ENCODE data around the gene SGCB. TPM values are rescaled to one million over a fixed set of nuclear protein-coding genes. Genes with fewer than 3 reads are reported as not detected.

The SGCB gene
- total and polyA plus RNA-seq, 10 donors = 2.3 to 21.2 (median 15.6) TPM

DNA sequence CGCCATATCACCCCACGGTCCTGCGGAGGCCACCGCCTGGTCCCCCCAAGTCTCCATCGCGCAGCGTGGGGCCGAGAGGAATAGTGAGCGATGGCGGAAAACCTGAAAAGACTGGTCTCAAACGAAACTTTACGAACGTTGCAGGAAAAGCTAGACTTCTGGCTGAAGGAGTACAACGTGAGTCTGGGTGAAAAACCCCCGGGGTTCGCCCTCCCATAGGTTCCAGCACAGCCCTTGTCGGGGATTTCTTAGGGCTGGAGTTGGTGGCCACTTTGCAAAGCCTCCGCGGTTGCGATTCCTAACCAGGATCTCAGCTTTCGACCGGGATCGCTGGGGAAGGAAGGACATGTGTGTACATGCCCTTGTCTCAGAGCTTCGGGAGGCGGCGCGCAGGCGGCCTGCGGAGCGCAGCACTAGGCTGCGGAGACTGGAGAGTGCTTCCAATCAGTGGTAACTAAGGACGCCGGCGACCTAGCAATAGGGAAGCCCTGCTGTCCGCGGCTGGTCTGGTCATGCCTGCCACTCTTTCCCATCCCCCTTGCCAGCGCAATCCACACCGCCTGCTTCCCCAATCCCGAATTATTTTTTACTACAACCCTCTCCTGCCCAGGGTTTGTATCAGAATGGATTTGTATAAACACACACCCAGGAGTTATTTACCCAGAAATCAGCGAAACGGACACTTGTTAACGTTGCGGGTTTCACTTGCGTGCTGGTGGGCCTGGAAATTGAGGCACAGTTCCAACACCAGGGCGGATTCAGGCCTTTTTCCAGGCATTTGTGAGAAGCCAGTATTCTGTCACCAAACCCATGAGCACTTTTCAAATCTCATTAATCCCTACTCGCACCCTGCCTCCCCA is 13.7 kb upstream of the SGCB start:
- intact Hi-C loops (cut with DNase I; ENCODE audit: low total_unique reads) = no loop called here
- peak overlapping the region; percentile 30 to 66 (median 52) for H3K4me3 ChIP-seq
- H3K27ac ChIP-seq = peak overlapping the region in 4 of 8 donors; percentile 5 to 57 (median 46)
- TF ChIP-seq POLR2A (IDR thresholded peaks at IDR 0.05) (no peak), POLR2AphosphoS5 (IDR thresholded peaks at IDR 0.05) (peak in 1 of 3 donors; percentile 62)
- H3K27me3 ChIP-seq (replicated peaks in 1 of 7) = peaks cover 0 to 82% (median 22%) of the 10 kb centered on the region in 7 donors
- WGBS, 5 donors = 3 to 6% (median 4%) methylated on average over 35 to 46 of the region's 46 CpGs
- no peaks in the 10 kb centered on the region for H3K36me3 ChIP-seq
- peaks cover 4 to 23% (median 21%) of the 10 kb centered on the region in 6 donors for H3K4me1 ChIP-seq
- peak; percentile 80 for DNase-seq
- H3K9me3 ChIP-seq = no peaks in the 10 kb centered on the region

DNA sequence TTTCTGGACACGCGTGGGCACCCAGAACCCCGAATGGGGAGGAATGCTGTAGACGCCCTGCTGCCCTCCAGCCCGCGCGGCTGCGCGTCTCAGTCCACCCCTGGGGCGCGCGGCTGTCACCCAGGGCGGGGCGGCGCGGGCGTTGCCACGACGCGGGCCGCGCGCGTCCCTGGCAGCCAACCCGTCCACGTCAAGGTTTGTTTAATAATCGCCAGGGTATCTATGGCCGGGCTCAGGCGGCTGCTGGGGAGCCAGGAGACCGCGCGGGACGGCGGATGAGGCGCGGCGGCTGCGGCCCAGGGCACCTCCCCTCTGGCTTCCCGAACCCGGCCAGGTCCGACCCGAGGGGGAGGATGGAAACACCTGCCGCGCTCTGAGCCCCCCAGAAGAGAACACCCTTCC is 13.1 kb upstream of the SGCB start, which contains the start of gene SPATA18:
Gene SPATA18 (plus strand): TSS at position 92 of the 402 bp plus-strand sequence. CDS start 401 bp downstream, outside the sequence.
- no peaks in the 10 kb centered on the region for H3K9me3 ChIP-seq
- H3K4me1 ChIP-seq = peaks cover 4 to 23% (median 21%) of the 10 kb centered on the region in 6 donors
- H3K27ac ChIP-seq = peak within 1 kb of the TSS in 4 of 8 donors; percentile 5 to 57 (median 46)
- intact Hi-C loops (cut with DNase I; ENCODE audit: low total_unique reads) = no loop called here
- WGBS, 5 donors = 0 to 7% (median 2%) methylated on average over 3 to 44 of the region's 44 CpGs
- H3K27me3 ChIP-seq (replicated peaks in 1 of 7) = peaks cover 0 to 83% (median 23%) of the 10 kb centered on the region in 7 donors
- H3K4me3 ChIP-seq = peak within 1 kb of the TSS; percentile 30 to 66 (median 52)
- H3K36me3 ChIP-seq = no peaks in the 10 kb centered on the region
- peak; percentile 64 for DNase-seq
- TF ChIP-seq, protein P1, sequence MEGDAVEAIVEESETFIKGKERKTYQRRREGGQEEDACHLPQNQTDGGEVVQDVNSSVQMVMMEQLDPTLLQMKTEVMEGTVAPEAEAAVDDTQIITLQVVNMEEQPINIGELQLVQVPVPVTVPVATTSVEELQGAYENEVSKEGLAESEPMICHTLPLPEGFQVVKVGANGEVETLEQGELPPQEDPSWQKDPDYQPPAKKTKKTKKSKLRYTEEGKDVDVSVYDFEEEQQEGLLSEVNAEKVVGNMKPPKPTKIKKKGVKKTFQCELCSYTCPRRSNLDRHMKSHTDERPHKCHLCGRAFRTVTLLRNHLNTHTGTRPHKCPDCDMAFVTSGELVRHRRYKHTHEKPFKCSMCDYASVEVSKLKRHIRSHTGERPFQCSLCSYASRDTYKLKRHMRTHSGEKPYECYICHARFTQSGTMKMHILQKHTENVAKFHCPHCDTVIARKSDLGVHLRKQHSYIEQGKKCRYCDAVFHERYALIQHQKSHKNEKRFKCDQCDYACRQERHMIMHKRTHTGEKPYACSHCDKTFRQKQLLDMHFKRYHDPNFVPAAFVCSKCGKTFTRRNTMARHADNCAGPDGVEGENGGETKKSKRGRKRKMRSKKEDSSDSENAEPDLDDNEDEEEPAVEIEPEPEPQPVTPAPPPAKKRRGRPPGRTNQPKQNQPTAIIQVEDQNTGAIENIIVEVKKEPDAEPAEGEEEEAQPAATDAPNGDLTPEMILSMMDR (IDR thresholded peaks at IDR 0.05 in 8 of 11, conservative IDR thresholded peaks at IDR 0.05 in 3 of 11) = no peak
- TF ChIP-seq POLR2AphosphoS5 (IDR thresholded peaks at IDR 0.05) (no peak), POLR2A (IDR thresholded peaks at IDR 0.05) (no peak)

DNA sequence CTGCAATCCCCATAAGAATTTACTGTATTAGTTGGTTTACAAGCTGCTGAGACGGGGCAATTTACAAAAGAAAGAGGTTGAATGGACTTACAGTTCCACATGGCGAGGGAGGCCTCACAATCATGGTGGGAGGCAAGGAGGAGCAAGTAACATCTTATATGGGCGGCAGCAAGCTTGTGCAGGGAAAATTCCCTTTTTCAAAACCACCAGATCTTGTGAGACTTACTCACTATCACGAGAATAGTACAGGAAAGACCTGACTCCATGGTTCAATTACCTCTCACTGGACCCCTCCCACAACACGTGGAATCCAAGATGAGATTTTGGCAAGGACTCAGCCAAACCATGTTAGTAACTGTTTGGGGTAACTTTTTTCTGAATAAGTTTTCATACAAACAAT is 11.2 kb upstream of the SGCB start:
- no peaks in the 10 kb centered on the region for H3K36me3 ChIP-seq
- TF ChIP-seq POLR2AphosphoS5 (IDR thresholded peaks at IDR 0.05) (no peak), POLR2A (IDR thresholded peaks at IDR 0.05) (no peak)
- TF ChIP-seq, protein P1 (IDR thresholded peaks at IDR 0.05 in 8 of 11, conservative IDR thresholded peaks at IDR 0.05 in 3 of 11) = no peak
- H3K9me3 ChIP-seq = no peaks in the 10 kb centered on the region
- DNase-seq = no peak
- H3K4me1 ChIP-seq = peaks cover 4 to 23% (median 21%) of the 10 kb centered on the region in 6 donors
- H3K27ac ChIP-seq = no peak overlapping the region
- 77 to 90% (median 79%) methylated on average over 5 of the region's 5 CpGs for WGBS, 5 donors
- peaks cover 0 to 93% (median 23%) of the 10 kb centered on the region in 7 donors for H3K27me3 ChIP-seq (replicated peaks in 1 of 7)
- intact Hi-C loops (cut with DNase I; ENCODE audit: low total_unique reads) = no loop called here
- no peak overlapping the region for H3K4me3 ChIP-seq

DNA sequence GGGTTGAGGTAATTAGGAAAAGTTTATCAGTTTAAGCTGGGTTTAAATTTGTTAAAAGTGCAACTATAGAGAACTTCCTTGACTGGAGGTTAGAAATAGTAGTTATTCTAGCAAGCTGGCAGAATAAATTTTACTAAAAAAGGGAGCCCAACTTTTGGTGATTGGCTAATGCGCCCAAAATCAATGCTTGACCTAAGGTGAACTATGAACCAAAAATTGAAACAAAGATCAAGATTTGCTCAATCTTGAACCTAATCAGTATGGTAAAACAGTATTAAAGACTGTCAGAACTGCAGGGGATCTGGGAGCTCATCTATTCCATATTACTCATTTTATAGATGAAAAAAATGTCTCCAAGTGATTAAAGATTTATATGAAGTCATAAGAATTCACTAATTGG is 6.9 kb upstream of the SGCB start:
- intact Hi-C loops (cut with DNase I; ENCODE audit: low total_unique reads) = no loop called here
- Histone ChIP-seq H3K4me3 (no peak overlapping the region), H3K9me3 (no peaks in the 10 kb centered on the region), H3K4me1 (no peaks in the 10 kb centered on the region), H3K27me3 (replicated peaks in 1 of 7) (peaks cover 0 to 60% (median 11%) of the 10 kb centered on the region in 7 donors), H3K36me3 (no peaks in the 10 kb centered on the region), H3K27ac (no peak overlapping the region)
- no peak for DNase-seq
- WGBS, 5 donors = 86 to 97% (median 95%) methylated on average over 1 of the region's 1 CpG
- TF ChIP-seq POLR2A (IDR thresholded peaks at IDR 0.05) (no peak), POLR2AphosphoS5 (IDR thresholded peaks at IDR 0.05) (no peak)
- TF ChIP-seq, protein P1 (IDR thresholded peaks at IDR 0.05 in 8 of 11, conservative IDR thresholded peaks at IDR 0.05 in 3 of 11) = no peak
